GM12878 (cell line): ENCODE measurements around the gene FLT3LG.

ENCODE experiments used
- ATF3 ChIP-seq: IDR thresholded peaks from 2 replicates; pipeline ENCODE4 v1.6.1; 2011; ENCODE audit warnings: low read depth, mild to moderate bottlenecking, low read length, moderate library complexity, borderline replicate concordance; ENCODE audit errors: extremely low read depth
- BCL11A ChIP-seq: IDR thresholded peaks from 2 replicates; pipeline ENCODE4 v1.6.1; 2011; ENCODE audit warnings: low read depth, low read length
- CTCF ChIP-seq, 3 experiments: IDR thresholded peaks in 2 of 3; conservative IDR thresholded peaks in 1 of 3; 2 replicates each; pipeline ENCODE4 v1.5.1; 2011; ENCODE audit warnings: low read depth in 3 of 3, low read length in 3 of 3, mild to moderate bottlenecking in 3 of 3, control low read depth in 2 of 3, moderate library complexity in 2 of 3, inconsistent platforms in 1 of 3, mixed read lengths in 1 of 3; ENCODE audit not compliant: control insufficient read depth in 2 of 3, insufficient read depth in 1 of 3; ENCODE audit errors: extremely low read depth in 1 of 3
- EED ChIP-seq: sonication (generic); IDR thresholded peaks from 2 replicates; pipeline ENCODE4 v1.6.1; 2016; ENCODE audit warnings: antibody characterized with exemption, low read depth
- EP300 ChIP-seq, 2 experiments: fragments of 150-350 bp in 1 of 2; IDR thresholded peaks; 2 replicates each; pipeline ENCODE4 v1.6.1; 2011 to 2012; ENCODE audit warnings: low read depth in 2 of 2, low read length in 2 of 2, borderline replicate concordance in 1 of 2, improper control_type of control experiment in 1 of 2, inconsistent platforms in 1 of 2; ENCODE audit not compliant: control insufficient read depth in 1 of 2
- LARP7 ChIP-seq: fragments of 450-650 bp; IDR thresholded peaks from 2 replicates; pipeline ENCODE4 v1.6.1; 2017; ENCODE audit warnings: mild to moderate bottlenecking
- MEF2A ChIP-seq: IDR thresholded peaks from 2 replicates; pipeline ENCODE4 v1.6.1; 2011; ENCODE audit warnings: low read depth, mild to moderate bottlenecking, low read length, moderate library complexity; ENCODE audit not compliant: insufficient read depth
- RAD51 ChIP-seq: fragments of 450-650 bp; IDR thresholded peaks from 2 replicates; pipeline ENCODE4 v1.6.1; 2016; ENCODE audit warnings: moderate library complexity, mild to moderate bottlenecking, inconsistent platforms
- TF ChIP-seq, protein P1 (sequence below): fragments of 450-650 bp; IDR thresholded peaks from 2 replicates; pipeline ENCODE4 v1.6.1; 2017; ENCODE audit warnings: mild to moderate bottlenecking
- TF ChIP-seq, protein P2 (sequence below): IDR thresholded peaks from 2 replicates; pipeline ENCODE4 v1.6.1; 2012; ENCODE audit warnings: improper control_type of control experiment, low read depth, low read length; ENCODE audit not compliant: insufficient replicate concordance

DNA sequence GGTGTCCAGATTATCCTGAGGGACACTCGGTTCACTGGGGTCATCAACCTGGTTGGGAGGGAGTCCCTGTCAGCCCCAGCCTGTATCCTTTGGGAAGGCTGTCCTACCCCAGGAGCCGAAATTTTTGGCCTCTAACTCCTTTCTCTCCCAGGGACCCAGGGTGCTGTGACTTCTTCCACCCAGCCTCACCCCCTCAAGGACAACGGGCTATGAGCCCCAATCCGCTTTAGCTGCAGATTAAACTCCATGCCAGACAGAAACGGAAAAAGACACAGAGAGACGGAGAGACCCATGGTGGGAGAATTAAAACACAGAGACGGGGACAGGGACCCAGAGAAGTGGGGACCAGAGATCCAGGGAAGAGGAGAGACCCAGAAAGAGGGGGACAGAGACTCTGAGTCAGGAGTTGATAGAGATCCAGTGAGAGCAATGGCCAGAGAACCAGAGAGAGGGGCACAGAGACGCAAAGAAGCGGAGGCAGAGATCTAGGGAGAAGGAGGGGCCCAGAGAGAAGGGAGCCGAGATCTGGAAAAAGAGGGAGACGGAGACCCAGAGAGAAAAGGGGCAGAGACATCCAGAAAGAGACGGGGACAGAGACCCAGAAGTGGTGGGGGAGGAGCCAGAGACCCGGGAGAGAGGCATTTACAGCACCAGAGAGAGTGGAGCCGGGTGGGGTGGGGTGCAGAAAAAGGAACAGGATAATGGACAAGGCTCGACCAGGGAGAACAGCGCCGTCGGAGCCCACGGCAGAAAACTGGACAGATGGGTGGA is 33.4 kb upstream of the FLT3LG start:
- TF ChIP-seq, protein P1, sequence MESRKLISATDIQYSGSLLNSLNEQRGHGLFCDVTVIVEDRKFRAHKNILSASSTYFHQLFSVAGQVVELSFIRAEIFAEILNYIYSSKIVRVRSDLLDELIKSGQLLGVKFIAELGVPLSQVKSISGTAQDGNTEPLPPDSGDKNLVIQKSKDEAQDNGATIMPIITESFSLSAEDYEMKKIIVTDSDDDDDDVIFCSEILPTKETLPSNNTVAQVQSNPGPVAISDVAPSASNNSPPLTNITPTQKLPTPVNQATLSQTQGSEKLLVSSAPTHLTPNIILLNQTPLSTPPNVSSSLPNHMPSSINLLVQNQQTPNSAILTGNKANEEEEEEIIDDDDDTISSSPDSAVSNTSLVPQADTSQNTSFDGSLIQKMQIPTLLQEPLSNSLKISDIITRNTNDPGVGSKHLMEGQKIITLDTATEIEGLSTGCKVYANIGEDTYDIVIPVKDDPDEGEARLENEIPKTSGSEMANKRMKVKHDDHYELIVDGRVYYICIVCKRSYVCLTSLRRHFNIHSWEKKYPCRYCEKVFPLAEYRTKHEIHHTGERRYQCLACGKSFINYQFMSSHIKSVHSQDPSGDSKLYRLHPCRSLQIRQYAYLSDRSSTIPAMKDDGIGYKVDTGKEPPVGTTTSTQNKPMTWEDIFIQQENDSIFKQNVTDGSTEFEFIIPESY, result no peak
- TF ChIP-seq LARP7, result no peak
- TF ChIP-seq EED, result no peak
- no peak for TF ChIP-seq CTCF (IDR thresholded peaks at IDR 0.05 in 2 of 3, conservative IDR thresholded peaks at IDR 0.05 in 1 of 3; ENCODE audit: control insufficient read depth in 2 of 3, extremely low read depth in 1 of 3, insufficient read depth in 1 of 3, low read depth in 3 of 3, low read length in 3 of 3)
- no peak for TF ChIP-seq MEF2A
- TF ChIP-seq ATF3, result no peak
- TF ChIP-seq EP300 (IDR thresholded peaks at IDR 0.05; ENCODE audit: borderline replicate concordance in 1 of 2, control insufficient read depth in 1 of 2, low read depth in 2 of 2, low read length in 2 of 2), result no peak
- no peak for TF ChIP-seq BCL11A
- TF ChIP-seq, protein P2, sequence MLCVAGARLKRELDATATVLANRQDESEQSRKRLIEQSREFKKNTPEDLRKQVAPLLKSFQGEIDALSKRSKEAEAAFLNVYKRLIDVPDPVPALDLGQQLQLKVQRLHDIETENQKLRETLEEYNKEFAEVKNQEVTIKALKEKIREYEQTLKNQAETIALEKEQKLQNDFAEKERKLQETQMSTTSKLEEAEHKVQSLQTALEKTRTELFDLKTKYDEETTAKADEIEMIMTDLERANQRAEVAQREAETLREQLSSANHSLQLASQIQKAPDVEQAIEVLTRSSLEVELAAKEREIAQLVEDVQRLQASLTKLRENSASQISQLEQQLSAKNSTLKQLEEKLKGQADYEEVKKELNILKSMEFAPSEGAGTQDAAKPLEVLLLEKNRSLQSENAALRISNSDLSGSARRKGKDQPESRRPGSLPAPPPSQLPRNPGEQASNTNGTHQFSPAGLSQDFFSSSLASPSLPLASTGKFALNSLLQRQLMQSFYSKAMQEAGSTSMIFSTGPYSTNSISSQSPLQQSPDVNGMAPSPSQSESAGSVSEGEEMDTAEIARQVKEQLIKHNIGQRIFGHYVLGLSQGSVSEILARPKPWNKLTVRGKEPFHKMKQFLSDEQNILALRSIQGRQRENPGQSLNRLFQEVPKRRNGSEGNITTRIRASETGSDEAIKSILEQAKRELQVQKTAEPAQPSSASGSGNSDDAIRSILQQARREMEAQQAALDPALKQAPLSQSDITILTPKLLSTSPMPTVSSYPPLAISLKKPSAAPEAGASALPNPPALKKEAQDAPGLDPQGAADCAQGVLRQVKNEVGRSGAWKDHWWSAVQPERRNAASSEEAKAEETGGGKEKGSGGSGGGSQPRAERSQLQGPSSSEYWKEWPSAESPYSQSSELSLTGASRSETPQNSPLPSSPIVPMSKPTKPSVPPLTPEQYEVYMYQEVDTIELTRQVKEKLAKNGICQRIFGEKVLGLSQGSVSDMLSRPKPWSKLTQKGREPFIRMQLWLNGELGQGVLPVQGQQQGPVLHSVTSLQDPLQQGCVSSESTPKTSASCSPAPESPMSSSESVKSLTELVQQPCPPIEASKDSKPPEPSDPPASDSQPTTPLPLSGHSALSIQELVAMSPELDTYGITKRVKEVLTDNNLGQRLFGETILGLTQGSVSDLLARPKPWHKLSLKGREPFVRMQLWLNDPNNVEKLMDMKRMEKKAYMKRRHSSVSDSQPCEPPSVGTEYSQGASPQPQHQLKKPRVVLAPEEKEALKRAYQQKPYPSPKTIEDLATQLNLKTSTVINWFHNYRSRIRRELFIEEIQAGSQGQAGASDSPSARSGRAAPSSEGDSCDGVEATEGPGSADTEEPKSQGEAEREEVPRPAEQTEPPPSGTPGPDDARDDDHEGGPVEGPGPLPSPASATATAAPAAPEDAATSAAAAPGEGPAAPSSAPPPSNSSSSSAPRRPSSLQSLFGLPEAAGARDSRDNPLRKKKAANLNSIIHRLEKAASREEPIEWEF, result no peak
- no peak for TF ChIP-seq RAD51
